ENCODE results near the gene GALNT2. TPM values are rescaled to one million over a fixed set of nuclear protein-coding genes. Genes with fewer than 3 reads are reported as not detected.
A peak's percentile ranks its signal among the peaks of the same experiment; 100 is the strongest.

GALNT2 gene
- total and polyA plus RNA-seq, 4 donors: 47.5 to 182 (median 114) TPM

GRCh38 chr1:230114237-230114651 is 47.2 kb downstream of the GALNT2 start:
- DNase-seq (ENCODE audit: low spot score): no peak
- no peak for TF ChIP-seq REST (IDR thresholded peaks at IDR 0.05)
- no peak for TF ChIP-seq ZBTB33 (IDR thresholded peaks at IDR 0.05)
- TF ChIP-seq YY1 (IDR thresholded peaks at IDR 0.05): no peak
- no peak for TF ChIP-seq RAD21 (IDR thresholded peaks at IDR 0.05)
- TF ChIP-seq RXRA (IDR thresholded peaks at IDR 0.05): peak in 1 of 2 donors; percentile 17
- Histone ChIP-seq H3K9ac (ENCODE audit: low read depth in 1 of 2, low read length in 2 of 2) (no peak overlapping the region), H3K4me1 (ENCODE audit: control insufficient read depth in 4 of 4, insufficient read depth in 4 of 4, low read length in 3 of 4) (peaks cover 13 to 40% (median 24%) of the 10 kb centered on the region in 4 donors), H3K36me3 (ENCODE audit: control insufficient read depth in 4 of 4, insufficient read depth in 3 of 4, low read depth in 1 of 4, low read length in 3 of 4) (peaks cover 0 to 4% (median 1%) of the 10 kb centered on the region in 4 donors), H3K4me3 (ENCODE audit: low read depth in 1 of 3, low read length in 3 of 3) (no peak overlapping the region), H3K27ac (ENCODE audit: low read depth in 1 of 2, low read length in 2 of 2) (peak overlapping the region; percentile 72 to 83), H3K9me3 (ENCODE audit: control insufficient read depth in 4 of 4, low read length in 3 of 4) (no peaks in the 10 kb centered on the region), H3K27me3 (ENCODE audit: control insufficient read depth in 4 of 4, insufficient read depth in 4 of 4, low read length in 3 of 4) (no peaks in the 10 kb centered on the region)
- WGBS: 86% methylated on average over 15 of the region's 15 CpGs

GRCh38 chr1:230117694-230118093 is 50.7 kb downstream of the GALNT2 start:
- TF ChIP-seq EGR1 (IDR thresholded peaks at IDR 0.05; ENCODE audit: low read depth in 2 of 2) (no peak), FOXA2 (IDR thresholded peaks at IDR 0.05) (no peak), CTCF (IDR thresholded peaks at IDR 0.05; ENCODE audit: low read depth, low read length, missing input control) (no peak), REST (IDR thresholded peaks at IDR 0.05) (no peak), TAF1 (conservative IDR thresholded peaks at IDR 0.05) (no peak), MAX (IDR thresholded peaks at IDR 0.05) (no peak), HNF4A (conservative IDR thresholded peaks at IDR 0.05) (no peak), RXRA (IDR thresholded peaks at IDR 0.05) (no peak), NR2F2 (IDR thresholded peaks at IDR 0.05) (no peak), FOXA1 (IDR thresholded peaks at IDR 0.05) (no peak), RAD21 (IDR thresholded peaks at IDR 0.05) (no peak), GABPA (IDR thresholded peaks at IDR 0.05 in 1 of 2, conservative IDR thresholded peaks at IDR 0.05 in 1 of 2) (no peak), YY1 (IDR thresholded peaks at IDR 0.05) (no peak), SP1 (IDR thresholded peaks at IDR 0.05) (no peak), HNF4G (IDR thresholded peaks at IDR 0.05) (no peak)
- WGBS: 96% methylated on average over 6 of the region's 6 CpGs
- no peak overlapping the region for H3K9ac ChIP-seq (ENCODE audit: low read depth in 1 of 2, low read length in 2 of 2)
- no peaks in the 10 kb centered on the region for H3K9me3 ChIP-seq (ENCODE audit: control insufficient read depth in 4 of 4, low read length in 3 of 4)
- H3K27me3 ChIP-seq (ENCODE audit: control insufficient read depth in 4 of 4, insufficient read depth in 4 of 4, low read length in 3 of 4): no peaks in the 10 kb centered on the region
- peaks cover 15 to 36% (median 21%) of the 10 kb centered on the region in 4 donors for H3K4me1 ChIP-seq (ENCODE audit: control insufficient read depth in 4 of 4, insufficient read depth in 4 of 4, low read length in 3 of 4)
- H3K36me3 ChIP-seq (ENCODE audit: control insufficient read depth in 4 of 4, insufficient read depth in 3 of 4, low read depth in 1 of 4, low read length in 3 of 4): peaks cover 0 to 4% (median 2%) of the 10 kb centered on the region in 4 donors
- no peak overlapping the region for H3K4me3 ChIP-seq (ENCODE audit: low read depth in 1 of 3, low read length in 3 of 3)
- no peak overlapping the region for H3K27ac ChIP-seq (ENCODE audit: low read depth in 1 of 2, low read length in 2 of 2)
- no peak for DNase-seq (ENCODE audit: low spot score)
